ENCODE measurements around the gene CNTN2.

GRCh38 chr1:205054013-205054412, 11.0 kb downstream of the CNTN2 start:
- no peak for TF ChIP-seq SMC3 (conservative IDR thresholded peaks at IDR 0.05; ENCODE audit: poor library complexity)
- no peak for TF ChIP-seq CTCF (IDR thresholded peaks at IDR 0.05; ENCODE audit: poor library complexity, severe bottlenecking)
- TF ChIP-seq RAD21 (conservative IDR thresholded peaks at IDR 0.05) = no peak
- no peak for TF ChIP-seq EZH2 (IDR thresholded peaks at IDR 0.05; ENCODE audit: borderline replicate concordance, insufficient read depth, low read length, poor library complexity, severe bottlenecking)
- no peak for TF ChIP-seq REST (IDR thresholded peaks at IDR 0.05; ENCODE audit: borderline replicate concordance)

Data from neural cell (in vitro differentiated cells).